Prostate gland (tissue), 2 donors: Measurements from ENCODE around the gene ELAVL1. TPM values are rescaled to one million over a fixed set of nuclear protein-coding genes. Genes with fewer than 3 reads are reported as not detected.
A peak's percentile ranks its signal among the peaks of the same experiment; 100 is the strongest.

Experiments
- DNase-seq: peaks from one replicate; pipeline ENCODE4 v3.0.0-alpha.2; 2019; ENCODE audit warnings: low spot score
- H3K27ac ChIP-seq, 2 donors: fragments of 200-600 bp; sonication (generic); 2 replicates each; pipeline ENCODE4 v1.5.1; 2017 to 2019
- H3K27me3 ChIP-seq: fragments of 200-600 bp; sonication (generic); replicated peaks from 2 replicates; pipeline ENCODE4 v1.5.1; 2019; ENCODE audit not compliant: insufficient read depth
- H3K36me3 ChIP-seq, 2 donors: fragments of 200-600 bp; sonication (generic); 1 replicate in 1 of 2; 2 replicates in 1 of 2; pipeline versions ENCODE4 v1.5.1 to v1.8.1; 2017 to 2019
- H3K4me1 ChIP-seq: fragments of 200-600 bp; sonication (generic); replicated peaks from 2 replicates; pipeline ENCODE4 v1.5.1; 2019
- H3K4me3 ChIP-seq, 2 donors: fragments of 200-600 bp; sonication (generic); 2 replicates each; pipeline ENCODE4 v1.5.1; 2017 to 2019
- H3K9me3 ChIP-seq: fragments of 200-600 bp; sonication (generic); 2 replicates; pipeline ENCODE4 v1.5.1; 2017
- CTCF ChIP-seq, 4 experiments: fragments of 200-600 bp in 2 of 4; fragments of 450-650 bp in 2 of 4; sonication (generic) in 2 of 4; IDR thresholded peaks; 1 replicate in 3 of 4; 2 replicates in 1 of 4; pipeline ENCODE4 v1.5.1; 2016 to 2019; ENCODE audit warnings: antibody characterized with exemption in 4 of 4, mild to moderate bottlenecking in 2 of 4, moderate library complexity in 2 of 4
- POLR2A ChIP-seq: fragments of 450-650 bp; IDR thresholded peaks from one replicate; pipeline ENCODE4 v1.6.1; 2016; ENCODE audit warnings: antibody characterized with exemption, mild to moderate bottlenecking
- POLR2AphosphoS5 ChIP-seq: sonication (generic); formaldehyde crosslinking; IDR thresholded peaks from one replicate; pipeline ENCODE4 v1.6.1; 2017; ENCODE audit warnings: antibody characterized with exemption
- WGBS: methylation state at CpG from one replicate; pipeline ENCODE4 v1.1.5; 2018; 5-methylcytosine and 5-hydroxymethylcytosine counted together
- intact Hi-C: fragments of 100-400 bp; cut with DNase I; formaldehyde crosslinking; loops from one replicate; pipeline ENCODE4 v1.14.2; 2022
- total RNA-seq, 2 donors: library from RNA; depleted of rRNA; stranded (reverse); fragments of >200 nt; gene quantifications; one replicate each; pipeline ENCODE4 v1.1.0, GENCODE V29; 2016

Gene ELAVL1
- total RNA-seq, 2 donors from 2014 or later: 35.6 to 76.9 TPM

DNA sequence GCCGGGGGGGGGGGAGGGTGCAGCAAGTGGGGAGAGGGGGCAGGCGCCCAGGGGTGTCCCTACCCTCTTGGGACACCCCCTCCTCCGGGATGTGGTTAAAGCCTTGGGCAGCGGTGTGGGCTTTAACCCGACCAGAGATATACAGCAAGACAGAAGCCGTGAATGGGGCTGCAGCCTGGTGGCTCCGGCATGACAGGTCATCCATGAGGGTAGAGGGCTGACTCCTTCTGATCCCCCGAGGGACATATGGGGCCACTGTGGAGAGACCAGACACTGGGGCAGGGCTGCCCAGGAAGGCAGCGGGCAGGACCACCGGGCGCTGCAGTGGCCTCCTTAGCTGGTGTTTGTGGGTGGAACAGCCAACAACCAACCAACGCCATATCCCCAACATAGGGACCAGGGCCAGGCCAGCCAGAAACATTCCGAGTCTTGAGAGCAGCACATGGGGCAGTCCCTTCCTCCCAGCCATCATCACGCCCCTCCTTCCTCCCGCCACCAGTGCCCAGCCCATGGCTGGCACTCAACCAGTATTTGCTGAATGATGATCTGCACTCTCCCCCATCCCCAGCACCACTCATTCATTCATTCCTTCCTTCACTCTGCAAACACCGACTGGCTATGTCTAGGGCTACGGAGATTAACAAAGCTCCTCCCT is 18.2 kb downstream of the ELAVL1 start:
- 68% methylated on average over 13 of the region's 17 CpGs for WGBS
- Histone ChIP-seq H3K36me3 (peaks cover 8 to 18% of the 10 kb centered on the region in 2 donors), H3K27me3 (no peaks in the 10 kb centered on the region), H3K4me1 (peaks cover 12% of the 10 kb centered on the region), H3K9me3 (no peaks in the 10 kb centered on the region), H3K4me3 (no peak overlapping the region), H3K27ac (peak overlapping the region; percentile 34 to 38)
- intact Hi-C loops: no loop called here
- TF ChIP-seq CTCF (IDR thresholded peaks at IDR 0.05): no peak
- TF ChIP-seq POLR2AphosphoS5: no peak
- TF ChIP-seq POLR2A: no peak
- no peak for DNase-seq

GRCh38 chr19:7986321-7987113 is 18.9 kb downstream of the ELAVL1 start:
- 61% methylated on average over 23 of the region's 23 CpGs for WGBS
- Histone ChIP-seq H3K4me1 (peaks cover 12% of the 10 kb centered on the region), H3K9me3 (no peaks in the 10 kb centered on the region), H3K27ac (peak overlapping the region; percentile 34 to 39), H3K36me3 (peaks cover 8 to 18% of the 10 kb centered on the region in 2 donors), H3K27me3 (no peaks in the 10 kb centered on the region), H3K4me3 (no peak overlapping the region)
- intact Hi-C loops: no loop called here
- TF ChIP-seq CTCF (IDR thresholded peaks at IDR 0.05) (no peak), POLR2AphosphoS5 (peak; percentile 37)
- no peak for DNase-seq

GRCh38 chr19:7985481-7985911 is 19.9 kb downstream of the ELAVL1 start:
- no peaks in the 10 kb centered on the region for H3K9me3 ChIP-seq
- no peaks in the 10 kb centered on the region for H3K27me3 ChIP-seq
- H3K36me3 ChIP-seq: peaks cover 5 to 14% of the 10 kb centered on the region in 2 donors
- no peak overlapping the region for H3K27ac ChIP-seq
- TF ChIP-seq POLR2AphosphoS5: no peak
- TF ChIP-seq POLR2A: no peak
- no peak for TF ChIP-seq CTCF (IDR thresholded peaks at IDR 0.05)
- intact Hi-C loops: no loop called here
- WGBS: 86% methylated on average over 7 of the region's 7 CpGs
- no peak overlapping the region for H3K4me3 ChIP-seq
- H3K4me1 ChIP-seq: peaks cover 12% of the 10 kb centered on the region
- no peak for DNase-seq

GRCh38 chr19:7983995-7984837 is 21.2 kb downstream of the ELAVL1 start:
- H3K36me3 ChIP-seq: peaks cover 12 to 15% of the 10 kb centered on the region in 2 donors
- TF ChIP-seq POLR2A: no peak
- TF ChIP-seq CTCF (IDR thresholded peaks at IDR 0.05): no peak
- no peak for TF ChIP-seq POLR2AphosphoS5
- H3K27ac ChIP-seq: no peak overlapping the region
- 91% methylated on average over 14 of the region's 14 CpGs for WGBS
- intact Hi-C loops: no loop called here
- H3K27me3 ChIP-seq: no peaks in the 10 kb centered on the region
- peaks cover 12% of the 10 kb centered on the region for H3K4me1 ChIP-seq
- no peak for DNase-seq
- H3K4me3 ChIP-seq: no peak overlapping the region
- H3K9me3 ChIP-seq: no peaks in the 10 kb centered on the region
